Measurements from ENCODE around the gene KCNQ2. TPM values are rescaled to one million over a fixed set of nuclear protein-coding genes. Genes with fewer than 3 reads are reported as not detected.

The KCNQ2 gene
- total RNA-seq, 2 donors from 2014 or later: 0.19 to 0.27 TPM

GRCh38 chr20:63418617-63419016 is 53.8 kb downstream of the KCNQ2 start:
- Histone ChIP-seq H3K36me3 (no peaks in the 10 kb centered on the region), H3K27me3 (no peaks in the 10 kb centered on the region), H3K4me1 (no peaks in the 10 kb centered on the region), H3K27ac (no peak overlapping the region), H3K9ac (ENCODE audit: low read depth in 2 of 2, low read length in 2 of 2) (no peak overlapping the region), H3K4me3 (no peak overlapping the region), H3K9me3 (no peaks in the 10 kb centered on the region)
- no peak for TF ChIP-seq CTCF (IDR thresholded peaks at IDR 0.05)
- no peak for DNase-seq
- intact Hi-C loops (cut with DNase I): no loop called here

GRCh38 chr20:63417738-63418120 is 54.7 kb downstream of the KCNQ2 start:
- intact Hi-C loops (cut with DNase I): no loop called here
- no peak for DNase-seq
- TF ChIP-seq CTCF (IDR thresholded peaks at IDR 0.05): no peak
- no peak overlapping the region for H3K4me3 ChIP-seq
- no peaks in the 10 kb centered on the region for H3K4me1 ChIP-seq
- no peak overlapping the region for H3K27ac ChIP-seq
- H3K36me3 ChIP-seq: no peaks in the 10 kb centered on the region
- H3K27me3 ChIP-seq: no peaks in the 10 kb centered on the region
- H3K9ac ChIP-seq (ENCODE audit: low read depth in 2 of 2, low read length in 2 of 2): no peak overlapping the region
- H3K9me3 ChIP-seq: no peaks in the 10 kb centered on the region

GRCh38 chr20:63417097-63417737 is 55.2 kb downstream of the KCNQ2 start:
- no peak overlapping the region for H3K9ac ChIP-seq (ENCODE audit: low read depth in 2 of 2, low read length in 2 of 2)
- H3K4me1 ChIP-seq: no peaks in the 10 kb centered on the region

GRCh38 chr20:63416631-63417030 is 55.8 kb downstream of the KCNQ2 start:
- Histone ChIP-seq H3K9ac (ENCODE audit: low read depth in 2 of 2, low read length in 2 of 2) (no peak overlapping the region), H3K4me3 (no peak overlapping the region), H3K27me3 (no peaks in the 10 kb centered on the region), H3K4me1 (no peaks in the 10 kb centered on the region), H3K36me3 (no peaks in the 10 kb centered on the region), H3K9me3 (no peaks in the 10 kb centered on the region), H3K27ac (no peak overlapping the region)
- intact Hi-C loops (cut with DNase I): no loop called here
- TF ChIP-seq CTCF (IDR thresholded peaks at IDR 0.05): no peak
- DNase-seq: no peak

More at GRCh38 chr20:63417097-63417737, 55.2 kb downstream of the KCNQ2 start:
- no peak for DNase-seq
- no peak for TF ChIP-seq CTCF (IDR thresholded peaks at IDR 0.05)
- Histone ChIP-seq H3K27ac (no peak overlapping the region), H3K4me3 (no peak overlapping the region), H3K36me3 (no peaks in the 10 kb centered on the region), H3K27me3 (no peaks in the 10 kb centered on the region), H3K9me3 (no peaks in the 10 kb centered on the region)
- intact Hi-C loops (cut with DNase I): no loop called here

- Histone ChIP-seq H3K27ac (no peak overlapping the region), H3K27me3 (no peaks in the 10 kb centered on the region), H3K9me3 (no peaks in the 10 kb centered on the region), H3K36me3 (no peaks in the 10 kb centered on the region), H3K9ac (ENCODE audit: low read depth in 2 of 2, low read length in 2 of 2) (no peak overlapping the region), H3K4me3 (no peak overlapping the region), H3K4me1 (no peaks in the 10 kb centered on the region)
- no peak for DNase-seq
- intact Hi-C loops (cut with DNase I): no loop called here
- no peak for TF ChIP-seq CTCF (IDR thresholded peaks at IDR 0.05)
Measured at GRCh38 chr20:63415647-63416391, 56.6 kb downstream of the KCNQ2 start.
